Hippocampal formation (tissue), 2 donors: Measurements from ENCODE around the gene OR6B1.

Experiments used
- DNase-seq, 2 donors: peaks; one replicate each; lab custom pipeline; 2025; lab: John Stamatoyannopoulos, UW

OR6B1 gene

DNA sequence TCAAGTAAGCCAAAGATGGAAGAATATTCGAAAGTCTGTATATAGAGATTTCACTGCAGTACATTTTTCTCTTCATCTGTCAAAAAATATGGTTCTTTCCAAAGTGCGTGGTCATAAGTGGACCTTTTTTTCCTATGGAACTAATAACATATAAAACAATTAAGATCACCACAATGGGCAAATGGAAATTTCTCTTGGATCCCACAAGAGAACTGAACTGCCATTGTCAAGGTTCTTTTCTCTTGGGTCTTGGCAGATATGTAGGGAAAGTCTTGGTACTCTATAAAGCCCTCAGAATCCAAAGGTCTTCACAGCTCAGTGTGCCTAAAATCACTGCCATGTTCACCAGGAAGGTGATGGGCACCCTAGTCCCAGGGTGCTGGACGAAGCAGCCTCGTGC lies at the start of gene OR6B1:
TSS of gene OR6B1 (plus strand) at position 301 of the 400 bp plus-strand sequence. CDS start 3,677 bp downstream, outside the sequence.
- no peak for DNase-seq

DNA sequence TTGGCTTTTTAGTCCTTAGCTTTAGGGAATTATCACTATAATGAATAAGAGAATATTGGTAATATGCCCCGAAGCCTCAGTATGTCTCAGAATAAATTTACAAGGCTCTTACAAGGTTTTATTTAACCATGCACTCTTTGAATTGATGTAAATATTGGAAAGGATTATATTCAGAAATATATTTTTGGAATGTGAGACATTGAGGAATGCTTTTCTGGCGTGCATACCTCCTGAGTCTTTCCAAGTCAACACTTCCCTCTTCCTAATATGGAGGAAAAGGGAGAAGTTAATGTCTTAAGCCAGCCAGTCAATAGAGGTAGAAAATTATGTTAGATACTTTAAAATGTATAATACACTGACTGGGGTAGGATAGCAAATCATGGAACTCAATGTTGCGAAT lies 46.7 kb upstream of the OR6B1 start:
- no peak for DNase-seq

DNA sequence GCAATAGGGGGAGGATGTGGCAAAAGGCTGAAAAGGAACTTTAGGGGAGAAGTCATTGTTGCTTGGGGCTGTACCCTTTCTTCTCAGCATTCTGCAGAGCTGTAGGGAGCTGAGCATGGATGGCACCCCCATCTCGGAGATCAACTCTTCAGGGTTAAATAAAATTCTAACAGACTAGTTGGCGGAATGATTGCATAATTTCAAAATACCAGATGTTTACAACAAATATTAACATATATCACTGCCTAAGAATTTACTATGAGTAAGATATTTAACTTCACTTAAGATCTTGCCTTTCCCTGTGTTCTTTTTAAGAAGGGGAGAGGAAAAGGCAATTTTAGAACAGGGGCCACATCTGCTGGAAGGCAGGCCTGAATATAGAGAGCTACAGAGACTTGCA lies 46.0 kb upstream of the OR6B1 start:
- DNase-seq, result no peak

DNA sequence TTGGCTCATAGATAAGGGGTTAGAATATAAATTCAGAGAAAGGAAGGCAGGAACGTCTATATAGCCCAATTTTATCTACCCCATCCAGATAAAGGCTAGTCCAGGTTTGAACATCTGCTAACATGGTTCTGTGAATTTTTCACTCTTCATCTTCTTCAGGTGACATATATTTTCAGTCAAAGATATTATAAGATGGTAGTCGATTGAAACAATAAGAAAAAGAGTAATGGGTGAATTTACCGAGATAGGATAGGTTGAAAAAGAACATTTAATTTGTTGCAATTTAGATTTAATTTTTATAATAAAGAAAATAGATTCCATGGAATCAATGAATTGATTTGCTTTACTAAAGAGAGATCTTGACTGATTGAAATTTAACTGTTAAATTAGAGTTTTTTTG lies 45.6 kb upstream of the OR6B1 start, which contains the start of gene OR2F1:
TSS of gene OR2F1 (plus strand) at position 301 of the 400 bp plus-strand sequence. CDS start 5,127 bp downstream, outside the sequence.
- DNase-seq, result no peak

DNA sequence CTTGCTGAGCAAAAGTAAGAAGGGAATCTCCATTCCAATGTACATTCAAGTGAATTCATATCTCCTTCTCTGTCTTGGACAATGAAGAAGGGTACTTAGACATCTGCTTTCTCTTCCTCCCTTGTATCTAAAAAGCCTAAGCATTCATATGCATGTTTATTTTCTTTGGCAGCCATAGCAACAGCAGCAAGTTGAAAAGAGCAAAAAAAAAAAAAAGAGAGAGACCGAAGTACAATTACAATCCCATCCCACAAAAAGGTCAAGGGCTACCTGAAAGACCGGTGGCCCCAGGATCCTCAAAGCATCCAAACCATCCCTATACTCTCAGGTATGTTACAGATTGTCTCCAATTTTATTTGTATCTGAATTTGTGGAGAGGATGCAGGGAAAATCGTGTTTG lies 41.3 kb upstream of the OR6B1 start:
- no peak for DNase-seq

DNA sequence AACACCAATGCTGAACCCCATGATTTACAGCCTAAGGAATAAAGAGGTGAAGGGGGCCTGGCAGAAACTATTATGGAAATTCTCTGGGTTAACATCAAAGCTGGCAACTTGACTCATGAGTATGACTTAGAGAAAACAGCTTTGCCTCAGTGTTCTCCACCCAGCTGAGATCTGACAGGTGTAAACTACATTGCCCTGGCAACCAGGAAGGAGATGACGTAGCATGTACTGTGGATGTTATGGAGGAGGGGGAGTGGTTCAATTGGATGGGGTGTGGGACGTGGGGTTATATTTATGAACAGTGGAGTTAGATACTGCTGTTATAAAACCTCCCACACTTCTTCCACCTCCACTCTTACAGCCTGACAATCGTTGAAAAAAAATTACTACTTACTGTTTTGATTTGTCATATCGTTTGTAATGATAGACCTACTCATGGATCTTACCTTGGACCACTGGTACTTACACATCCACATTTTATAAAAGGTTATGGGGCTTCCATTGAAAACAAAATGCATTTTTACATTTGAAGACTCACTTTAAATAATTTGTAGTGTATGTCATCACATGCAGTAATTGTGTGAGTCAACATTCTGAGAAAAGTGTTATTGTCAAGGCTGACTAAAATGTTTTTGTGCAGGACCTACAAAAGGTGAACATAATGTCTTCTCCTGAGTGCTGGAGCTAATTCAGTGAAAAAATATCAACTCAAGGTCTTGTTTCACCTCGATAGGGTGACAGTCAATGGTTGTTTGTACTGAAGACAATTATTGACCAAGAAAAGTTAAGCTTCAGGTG lies 39.1 kb upstream of the OR6B1 start:
- no peak for DNase-seq

DNA sequence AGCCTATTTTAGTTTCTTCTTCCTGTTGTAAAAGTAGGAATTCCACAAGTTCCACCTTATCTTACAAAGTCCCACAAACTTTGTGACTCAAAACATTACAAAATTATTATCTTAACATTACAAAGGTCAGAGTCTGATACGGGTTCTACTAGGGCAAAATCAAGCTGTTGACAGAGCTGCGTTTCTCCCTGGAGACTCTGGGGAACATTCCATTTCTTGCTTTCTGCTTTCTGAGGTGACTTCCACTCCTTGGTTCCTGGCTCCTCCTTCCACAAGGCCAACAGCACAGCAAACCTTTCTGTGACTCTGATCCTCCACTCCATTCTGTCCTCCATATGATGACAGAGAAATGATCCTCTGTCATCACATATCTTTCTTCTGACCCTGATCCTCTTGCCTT lies 34.8 kb upstream of the OR6B1 start:
- no peak for DNase-seq

DNA sequence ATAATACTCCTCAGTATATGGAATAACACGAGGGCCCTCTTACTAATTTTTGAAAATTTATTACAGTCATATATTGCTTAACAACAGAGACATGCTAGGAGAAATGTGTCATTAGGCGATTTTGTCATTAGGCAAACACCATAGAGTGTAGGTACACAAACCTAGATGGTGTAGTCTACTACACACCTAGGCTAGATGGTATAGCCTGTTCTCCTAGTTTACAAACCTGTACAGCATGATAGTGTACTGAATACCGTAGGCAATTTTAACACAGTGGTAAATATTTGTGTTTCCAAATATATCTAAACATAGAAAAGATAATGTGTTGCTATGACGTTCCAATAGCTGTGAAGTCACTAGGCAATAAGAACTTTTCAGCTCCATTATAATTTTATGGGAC lies 32.7 kb upstream of the OR6B1 start:
- DNase-seq, result no peak

DNA sequence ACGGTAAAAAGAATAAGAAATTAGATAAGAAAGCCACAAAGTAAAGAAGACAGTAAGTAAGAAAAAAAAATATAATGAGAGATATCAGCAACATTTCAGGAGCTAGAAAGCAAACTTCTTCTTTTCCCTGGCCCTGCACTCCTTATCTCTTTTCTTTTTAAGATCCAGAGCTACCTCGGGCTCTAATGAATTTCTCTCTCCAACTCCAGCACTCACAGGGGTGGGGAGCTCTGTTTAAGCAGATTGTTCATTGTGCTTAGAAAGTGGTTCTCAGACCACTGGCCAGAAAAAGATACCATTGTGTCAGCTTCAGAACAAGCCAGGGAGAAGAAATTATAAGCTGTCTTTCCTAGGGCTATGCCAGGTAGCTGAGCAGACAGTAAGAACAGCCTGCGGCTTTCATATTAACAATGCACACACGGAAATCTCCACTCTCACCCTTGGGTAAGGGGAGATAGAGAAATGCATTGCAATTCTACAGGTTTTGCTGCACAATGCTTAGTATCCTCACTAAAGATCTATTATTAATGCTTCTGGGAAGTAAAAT lies 26.2 kb upstream of the OR6B1 start:
- no peak for DNase-seq

DNA sequence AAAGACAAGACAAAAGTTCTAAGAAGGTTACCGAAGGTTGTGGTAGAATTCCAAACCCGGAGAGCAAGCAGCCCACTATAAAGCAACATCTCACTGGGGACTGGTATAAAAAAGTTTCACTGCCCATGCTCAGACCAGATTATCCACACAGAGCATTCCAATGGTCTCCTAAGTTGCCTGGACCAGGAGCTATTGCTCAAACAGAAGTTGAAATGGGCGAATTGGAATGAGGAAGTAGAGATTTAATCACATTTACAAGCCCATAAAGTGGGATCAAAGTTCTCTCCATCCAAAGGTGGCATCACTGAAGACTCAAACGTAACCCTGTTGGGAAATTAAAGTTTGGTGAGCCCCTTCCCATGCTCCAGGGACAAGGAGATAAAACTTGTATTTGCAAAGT lies 25.7 kb upstream of the OR6B1 start:
- DNase-seq, result no peak

DNA sequence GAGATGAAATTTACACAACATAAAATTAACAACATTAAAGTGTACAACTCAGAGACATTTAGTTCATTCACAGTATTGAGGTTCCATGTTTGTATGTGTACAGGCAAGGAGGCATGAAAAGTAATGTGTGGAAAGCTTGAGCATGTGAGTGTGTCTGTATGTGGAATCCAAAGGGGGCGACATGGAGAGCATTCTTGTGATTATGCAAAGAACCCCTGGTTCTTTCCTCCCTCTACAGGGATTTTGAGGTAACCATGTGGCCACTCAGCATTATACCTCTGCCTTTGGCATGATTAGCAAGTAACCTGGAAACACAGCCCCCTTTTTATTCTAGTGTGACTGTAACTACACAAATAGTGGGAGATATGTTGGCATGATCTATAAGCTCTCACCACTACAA lies 24.5 kb upstream of the OR6B1 start:
- no peak for DNase-seq

DNA sequence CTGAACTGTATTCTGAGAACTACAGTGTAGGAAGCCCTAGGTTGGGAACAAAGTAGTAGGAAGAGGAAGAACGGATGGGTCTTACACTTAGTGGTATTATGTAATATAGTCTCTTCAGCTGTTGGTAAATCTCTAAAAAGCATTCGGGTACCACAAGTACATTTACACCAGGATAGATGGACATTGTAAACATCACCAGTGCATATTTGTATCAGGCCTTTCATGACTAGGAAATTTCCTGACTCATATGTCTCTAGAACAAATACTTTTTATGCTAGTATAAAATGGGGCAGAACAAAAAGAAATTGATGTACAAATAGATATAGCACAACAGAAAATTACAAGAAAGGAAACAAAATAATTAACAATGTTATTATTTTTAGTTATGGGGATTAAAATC lies 21.5 kb upstream of the OR6B1 start:
- no peak for DNase-seq

DNA sequence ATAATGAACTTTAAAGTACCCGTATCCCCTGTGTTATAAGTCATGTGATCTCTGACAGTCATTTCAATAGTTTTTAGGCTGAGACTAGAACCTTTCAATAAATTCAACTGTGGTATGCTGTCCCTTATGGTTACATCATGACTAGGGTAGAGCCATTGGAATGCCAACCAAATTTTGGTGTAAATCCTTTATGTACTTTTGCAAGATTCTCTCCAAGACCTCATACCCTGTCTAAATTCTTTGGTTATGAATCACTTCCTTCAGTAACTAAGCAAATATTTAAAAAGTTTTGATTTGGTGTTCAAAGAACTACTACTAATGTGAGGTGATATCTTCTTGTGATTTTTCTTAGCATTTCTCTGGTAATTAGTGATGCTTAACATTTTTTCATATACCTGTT lies 20.8 kb upstream of the OR6B1 start:
- DNase-seq, result no peak

DNA sequence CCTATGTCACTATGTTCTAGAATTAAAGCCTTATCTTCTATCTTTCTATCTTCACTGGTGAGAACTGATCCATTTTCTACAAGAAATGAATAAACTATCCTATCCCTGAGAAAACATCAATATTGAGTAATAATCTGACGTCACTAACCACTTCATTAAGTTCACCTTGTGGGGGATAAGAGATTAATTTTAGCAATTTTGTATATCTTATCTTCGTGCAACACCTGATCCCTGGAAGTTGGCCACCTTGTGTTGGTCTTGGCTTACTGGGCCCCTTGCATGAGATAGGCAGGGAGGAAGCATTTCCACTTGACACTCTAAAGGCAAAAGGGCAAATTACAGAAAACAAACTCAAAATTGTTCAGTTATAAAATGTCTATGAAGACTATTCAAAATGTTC lies 20.1 kb upstream of the OR6B1 start:
- DNase-seq, result no peak

DNA sequence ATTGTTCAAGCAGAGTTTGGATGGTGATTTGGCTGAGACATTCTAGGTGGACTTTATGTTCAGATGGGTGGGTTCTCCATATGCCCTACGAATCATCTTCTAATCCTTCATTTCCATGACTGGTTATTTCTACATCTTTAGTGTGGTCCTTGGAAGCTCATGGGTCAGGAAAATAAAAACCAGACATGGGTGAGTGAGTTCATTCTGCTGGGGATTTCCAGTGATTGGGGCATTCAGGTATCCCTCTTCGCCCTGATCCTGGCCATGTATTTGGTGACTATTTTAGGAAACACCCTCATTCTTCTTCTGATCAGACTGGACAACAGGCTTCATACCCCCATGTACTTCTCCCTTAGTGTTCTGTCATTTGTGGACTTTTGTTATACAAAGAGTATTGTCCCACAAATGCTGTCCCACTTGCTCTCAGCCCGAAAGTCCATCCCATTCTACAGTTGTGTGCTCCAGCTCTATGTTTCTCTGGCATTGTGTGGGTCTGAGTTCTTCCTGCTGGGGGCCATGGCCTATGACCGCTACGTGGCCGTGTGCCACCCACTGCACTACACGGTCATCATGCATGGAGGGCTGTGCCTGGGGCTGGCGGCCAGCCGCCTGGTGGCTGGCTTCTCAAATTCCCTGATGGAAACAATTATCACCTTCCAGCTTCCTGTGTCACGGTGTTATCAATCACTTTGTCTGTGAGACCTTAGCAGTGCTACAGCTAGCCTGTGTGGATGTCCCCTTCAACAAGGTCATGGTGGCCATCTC lies 19.2 kb upstream of the OR6B1 start:
- DNase-seq, result no peak

DNA sequence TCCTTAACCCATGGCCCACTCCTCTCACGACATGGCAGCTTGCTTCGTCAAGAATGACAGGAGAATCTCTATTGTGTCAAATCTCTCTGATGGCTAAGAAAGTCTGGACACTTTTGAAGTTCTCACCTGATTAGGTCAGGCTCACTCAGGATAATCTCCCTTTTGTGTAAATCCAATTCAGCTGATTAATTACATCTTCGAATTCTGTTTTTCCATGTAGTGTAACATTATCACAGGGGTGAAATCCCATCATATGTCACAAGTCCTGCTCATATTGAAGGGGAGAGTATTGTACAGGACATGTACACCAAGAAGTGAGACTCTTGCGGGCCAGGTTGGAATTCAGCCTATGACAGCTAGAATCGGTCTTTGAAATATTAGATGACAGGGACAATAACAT lies 16.2 kb upstream of the OR6B1 start:
- DNase-seq, result no peak

DNA sequence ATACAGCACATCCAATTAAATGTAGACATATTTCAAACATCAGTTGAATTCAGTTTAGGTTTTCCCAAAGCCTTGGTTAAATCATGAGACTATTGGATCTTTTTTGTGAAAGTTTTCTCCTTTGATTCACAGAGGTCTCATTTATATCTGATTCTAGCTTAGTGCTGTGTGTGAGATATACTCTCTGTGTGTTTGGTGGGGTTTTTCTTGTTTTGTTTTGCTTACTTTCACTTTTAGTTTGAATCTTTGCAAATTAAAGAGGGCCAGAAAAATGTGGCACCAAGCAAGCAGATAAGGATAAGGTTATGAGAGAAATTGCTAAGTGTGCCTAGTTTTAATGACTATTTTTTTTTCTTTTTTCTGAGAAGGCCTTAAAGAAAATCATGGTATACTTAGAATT lies 12.6 kb upstream of the OR6B1 start:
- no peak for DNase-seq

DNA sequence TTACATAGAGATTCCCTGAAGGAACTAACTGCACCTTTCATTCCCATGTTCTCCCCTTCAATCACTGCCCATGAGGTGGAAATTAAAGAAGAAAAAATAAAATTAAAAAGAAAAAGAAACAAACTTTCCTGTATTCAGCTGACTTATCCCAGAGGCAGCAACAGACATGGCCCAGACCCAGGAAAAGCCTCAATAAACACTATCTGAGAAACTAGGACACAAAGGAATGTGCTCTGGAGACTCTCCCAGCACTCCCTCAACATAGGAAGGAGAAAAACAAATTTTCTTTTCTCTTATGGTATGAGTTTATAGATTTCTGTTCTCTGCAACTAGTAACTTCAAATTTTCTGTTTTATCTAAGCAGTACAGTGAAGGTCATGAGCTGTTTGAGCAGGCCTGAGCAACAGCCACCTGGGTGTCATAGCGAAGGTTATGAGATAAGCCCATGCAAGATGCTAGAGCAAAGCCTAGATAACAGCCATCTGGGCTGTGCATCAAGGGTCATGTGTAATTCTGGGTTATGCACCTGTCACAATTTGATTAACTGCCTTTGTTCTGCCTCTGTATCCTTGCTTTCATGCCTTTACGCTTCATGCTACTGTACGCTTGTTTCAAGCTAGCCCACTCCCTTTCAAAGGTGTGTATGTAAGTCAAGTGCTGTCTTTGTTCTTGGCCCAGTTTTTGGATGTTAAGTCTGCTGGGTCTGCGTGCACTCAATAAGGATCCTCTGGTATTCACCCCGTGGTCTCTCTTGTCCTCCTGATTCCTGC lies 11.0 kb upstream of the OR6B1 start:
- no peak for DNase-seq

DNA sequence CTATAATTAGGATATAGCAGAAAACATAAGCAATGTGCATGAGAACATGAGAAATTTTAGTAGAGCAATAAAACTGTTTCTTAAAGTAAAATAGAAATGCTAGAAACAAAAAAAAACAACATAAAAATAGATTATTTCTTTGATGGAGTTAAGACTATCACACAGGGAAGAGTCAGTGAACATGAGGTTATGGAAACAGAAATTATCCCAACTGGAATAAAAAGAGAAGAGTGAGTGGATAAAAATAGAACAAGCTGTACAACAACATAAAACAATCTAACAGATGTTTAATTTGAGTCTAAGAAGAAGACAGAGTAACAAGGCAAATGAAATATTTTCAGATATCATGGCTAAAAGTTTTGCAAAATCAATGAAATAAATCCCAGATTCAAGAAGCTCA lies 7.5 kb upstream of the OR6B1 start:
- DNase-seq, result no peak

DNA sequence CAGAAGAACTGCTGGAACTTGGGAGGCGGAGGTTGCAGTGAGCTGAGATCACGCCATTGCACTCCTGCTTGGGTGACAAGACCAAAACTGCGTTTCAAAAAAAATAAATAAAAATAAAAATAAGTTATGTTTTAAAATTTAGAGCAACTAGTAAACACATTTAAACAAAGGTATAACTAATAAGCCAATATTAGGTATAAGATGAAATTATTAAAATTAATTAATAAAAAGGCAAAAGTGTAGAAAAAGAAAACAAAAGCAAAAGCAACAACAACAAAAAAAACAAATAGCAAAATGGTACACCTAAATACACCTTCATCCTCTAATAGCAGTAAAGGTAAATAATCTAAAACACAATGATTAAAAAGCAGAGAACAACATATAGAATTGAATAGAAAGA lies 6.2 kb upstream of the OR6B1 start:
- DNase-seq, result no peak

DNA sequence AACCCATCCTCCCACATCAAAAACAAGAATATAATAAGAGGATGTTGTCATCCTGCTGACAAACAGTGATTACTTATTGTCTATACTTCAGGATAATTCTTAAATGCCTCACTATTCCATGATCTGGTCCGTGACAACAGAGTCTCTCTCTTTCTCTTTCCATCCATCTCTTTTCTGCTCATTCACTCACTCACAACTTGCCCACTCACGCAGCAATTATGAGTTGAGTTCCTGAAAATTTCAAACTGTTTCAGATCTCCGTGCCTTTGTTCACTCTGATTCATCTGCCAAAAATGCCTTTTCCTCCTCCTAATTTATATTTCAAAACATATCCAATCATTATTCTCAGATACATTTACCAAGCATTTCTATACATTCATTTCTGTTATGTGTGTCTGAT lies 1.4 kb downstream of the OR6B1 start:
- no peak for DNase-seq

DNA sequence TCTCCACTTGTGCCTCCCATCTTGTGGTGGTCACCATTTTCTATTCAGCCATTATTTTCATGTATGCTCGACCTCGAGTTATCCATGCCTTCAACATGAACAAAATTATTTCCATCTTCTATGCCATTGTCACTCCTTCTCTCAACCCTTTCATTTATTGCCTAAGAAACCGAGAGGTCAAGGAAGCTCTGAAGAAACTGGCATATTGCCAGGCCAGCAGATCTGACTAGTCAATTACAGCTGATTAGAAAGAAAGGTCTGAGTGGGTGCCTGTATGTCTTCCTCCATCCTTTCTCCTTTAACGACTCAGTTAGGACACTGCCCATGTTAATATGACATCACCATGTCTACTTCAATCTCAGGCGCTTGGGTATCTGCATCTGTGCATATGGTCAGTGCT lies 4.6 kb downstream of the OR6B1 start:
- no peak for DNase-seq
